HG02970 (cell line): ENCODE results near the gene HDAC4.

Source experiments
- ATAC-seq: cut with Tn5 transposase; IDR thresholded peaks from one replicate; pipeline ENCODE4 v1.9.1; 2021; ENCODE audit warnings: mild to moderate bottlenecking, moderate library complexity, moderate number of reproducible peaks; ENCODE audit not compliant: unreplicated experiment, low FRiP score

HDAC4 gene

DNA sequence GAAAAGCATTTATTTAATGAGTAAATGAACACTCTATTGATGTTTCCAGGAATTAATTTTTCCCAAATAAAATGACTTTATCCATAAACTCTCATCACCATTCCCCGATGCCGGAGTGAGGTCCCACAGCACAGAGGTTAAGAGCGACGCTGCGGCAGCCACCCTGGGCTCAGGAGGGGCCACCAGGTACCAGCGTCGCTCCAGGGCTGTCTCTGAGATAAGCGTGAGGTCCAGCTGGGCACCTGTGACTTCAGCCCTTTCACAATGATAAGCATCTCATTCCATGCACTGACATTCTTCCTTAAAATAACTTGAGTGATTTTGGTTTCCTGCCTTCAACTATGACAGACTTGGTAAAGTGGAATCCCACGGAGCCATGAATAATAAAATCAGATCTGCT lies 370.9 kb downstream of the HDAC4 start:
- no peak for ATAC-seq

- ATAC-seq = no peak
These were observed 372.6 kb downstream of the HDAC4 start for GRCh38 chr2:239028253-239028619.

- no peak for ATAC-seq
These were observed 373.2 kb downstream of the HDAC4 start for GRCh38 chr2:239027391-239028252.

GRCh38 chr2:239026711-239027361 lies 374.0 kb downstream of the HDAC4 start:
- ATAC-seq = no peak

DNA sequence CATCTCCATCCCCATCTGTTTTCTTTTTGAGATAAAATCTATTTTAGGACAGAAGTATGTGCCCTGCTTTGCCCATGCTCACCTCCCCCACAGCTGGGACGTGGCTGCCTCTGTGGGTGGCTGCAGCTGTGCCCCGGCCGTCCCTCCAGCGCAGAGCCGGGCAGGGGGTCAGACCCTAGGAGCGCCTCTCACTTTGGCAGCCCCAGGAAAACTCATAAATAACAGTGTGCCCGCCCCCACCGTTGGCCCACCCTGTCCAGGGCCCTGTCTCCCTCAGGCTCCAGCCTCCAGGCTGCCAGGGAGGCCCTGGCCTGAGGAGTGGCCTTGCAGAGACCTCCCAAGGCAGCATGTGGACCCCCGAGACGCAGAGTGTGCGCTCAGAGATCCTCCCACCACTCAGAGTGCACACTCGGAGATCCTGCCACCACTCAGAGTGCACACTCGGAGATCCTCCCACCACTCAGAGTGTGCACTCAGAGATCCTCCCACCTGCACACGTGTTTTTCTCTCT lies 374.8 kb downstream of the HDAC4 start:
- no peak for ATAC-seq

- no peak for ATAC-seq
These were observed 375.6 kb downstream of the HDAC4 start for GRCh38 chr2:239025096-239025801.

GRCh38 chr2:239024226-239024625 lies 376.6 kb downstream of the HDAC4 start:
- ATAC-seq = no peak

- ATAC-seq = no peak
These were observed 378.2 kb downstream of the HDAC4 start for GRCh38 chr2:239022437-239023260.

DNA sequence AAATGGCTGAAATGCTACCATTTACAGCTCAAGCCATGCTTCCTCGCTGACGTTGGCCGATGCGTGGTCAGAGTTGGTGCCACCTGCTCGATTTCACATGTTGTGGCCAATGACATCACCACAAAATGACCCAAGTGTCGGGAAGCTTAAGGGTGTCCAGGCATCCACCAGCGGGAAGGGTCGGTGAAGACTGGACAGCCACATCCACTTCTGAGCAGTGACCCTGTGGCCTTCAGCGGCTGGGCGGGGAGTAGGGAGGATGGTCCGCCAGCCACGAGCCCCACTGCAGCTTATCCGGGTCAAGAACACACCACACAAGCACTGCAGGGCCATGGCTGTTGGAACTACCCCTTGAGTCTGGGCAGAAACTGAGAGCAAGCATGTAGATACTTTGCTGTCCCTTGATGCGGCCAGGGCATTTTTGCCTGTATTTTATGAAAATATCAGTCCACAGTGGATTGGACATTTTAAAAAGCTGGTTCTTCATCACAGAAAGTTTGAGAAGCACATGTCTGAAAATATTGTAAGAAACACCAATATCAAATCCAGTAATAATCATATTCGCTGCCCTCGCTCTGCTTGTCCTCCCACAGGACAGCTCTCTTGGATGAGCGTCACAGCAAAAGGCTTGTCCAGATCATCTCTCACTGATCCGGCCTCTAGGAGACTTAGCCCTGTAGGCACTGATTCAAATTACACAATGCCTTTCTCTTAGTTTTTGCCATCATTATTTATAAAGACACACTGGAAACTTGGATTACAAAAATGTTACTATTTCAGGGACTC lies 379.0 kb downstream of the HDAC4 start:
- ATAC-seq = no peak

DNA sequence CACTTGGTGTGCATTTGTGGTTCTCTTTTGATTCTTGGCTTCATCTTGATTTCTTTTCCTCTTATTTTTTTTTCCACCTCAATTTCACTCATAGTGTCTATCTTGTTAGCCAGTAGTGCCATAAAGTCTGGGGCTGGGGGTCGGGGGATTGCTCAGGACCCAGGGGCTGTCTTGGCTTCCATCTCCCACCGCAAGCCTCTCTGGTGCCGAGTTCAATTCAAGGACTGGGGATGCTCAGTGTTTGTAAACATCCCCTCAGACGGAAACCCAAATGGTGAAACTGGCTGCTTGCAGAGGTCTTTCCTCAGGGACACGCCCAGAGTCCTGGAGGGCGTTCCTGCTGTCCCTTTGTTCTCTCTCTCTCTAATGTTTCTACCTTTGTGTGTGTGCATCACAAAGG lies 379.6 kb downstream of the HDAC4 start:
- ATAC-seq = no peak

GRCh38 chr2:239020541-239021041 lies 380.2 kb downstream of the HDAC4 start:
- no peak for ATAC-seq

GRCh38 chr2:239019183-239019581 lies 381.6 kb downstream of the HDAC4 start:
- no peak for ATAC-seq

GRCh38 chr2:239018271-239019182 lies 382.3 kb downstream of the HDAC4 start:
- ATAC-seq = no peak

GRCh38 chr2:239017491-239018098 lies 383.2 kb downstream of the HDAC4 start:
- no peak for ATAC-seq

DNA sequence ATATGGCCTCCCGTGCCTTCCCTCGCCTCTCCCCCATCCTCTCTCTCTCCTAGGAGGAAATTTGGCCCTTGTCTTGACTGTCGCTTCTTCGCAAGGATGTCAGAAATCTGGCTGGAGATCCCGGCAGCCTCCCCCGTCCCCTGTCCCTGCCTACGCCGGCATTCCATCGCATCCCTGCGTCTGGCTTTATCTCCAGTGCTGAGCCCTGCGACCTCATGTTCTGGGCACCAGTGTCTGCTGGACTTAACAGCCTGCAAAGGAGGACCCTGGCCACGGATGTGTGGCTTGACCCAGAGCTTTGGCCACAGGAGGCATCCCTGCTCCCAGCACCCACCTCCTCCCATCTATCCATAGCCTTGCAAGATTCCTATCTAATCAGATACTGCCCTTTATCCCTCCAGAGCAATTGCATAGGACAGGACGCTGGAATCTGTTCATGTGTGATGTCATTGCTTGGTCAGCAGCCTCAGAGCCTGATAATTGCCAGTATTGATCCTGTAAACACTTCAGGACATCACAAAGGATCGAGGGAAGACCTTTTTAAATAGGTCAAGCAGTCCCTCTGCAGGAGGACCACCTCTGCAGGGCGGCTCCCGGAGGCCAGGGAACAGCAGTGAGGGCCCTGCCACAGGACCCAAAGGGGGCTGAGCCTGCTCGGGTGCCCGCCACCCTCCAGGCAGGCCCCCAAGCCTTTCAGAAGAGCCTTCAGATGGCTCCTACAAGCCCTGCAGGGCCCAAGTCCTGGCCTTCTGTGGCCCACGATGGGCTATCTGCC lies 384.7 kb downstream of the HDAC4 start:
- ATAC-seq = no peak

DNA sequence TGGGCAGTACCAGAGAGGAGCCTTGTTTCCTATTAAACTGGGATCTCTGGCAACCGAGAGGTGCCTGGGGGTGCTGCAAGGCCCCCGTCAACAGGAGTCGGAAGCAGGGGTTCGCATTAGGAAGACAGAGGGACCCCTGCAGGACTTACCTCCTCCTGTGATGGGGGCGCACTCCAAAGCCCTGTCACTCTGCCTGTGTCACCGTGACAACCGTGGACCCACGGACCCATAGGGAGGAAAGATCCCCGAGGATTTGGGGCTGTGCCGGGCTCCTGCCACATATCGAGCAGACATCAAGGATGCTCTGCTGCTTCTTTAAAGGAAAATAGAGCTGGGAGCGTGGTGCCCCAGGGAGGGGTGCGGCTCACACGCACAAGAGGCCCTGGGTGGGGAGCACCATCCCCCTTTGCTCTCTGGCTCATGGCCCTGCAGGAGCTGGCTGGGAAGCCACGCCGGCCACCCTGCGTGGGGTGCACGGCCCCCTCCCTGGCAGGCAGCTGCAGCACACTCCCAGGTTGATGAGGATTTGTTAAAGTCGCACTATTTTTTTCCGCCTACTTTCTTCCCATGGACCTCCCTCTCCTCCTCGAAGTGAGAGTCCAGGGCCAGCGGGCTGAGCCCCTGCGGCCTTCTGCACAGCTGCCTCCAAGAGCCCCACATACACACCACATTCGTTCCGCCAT lies 385.5 kb downstream of the HDAC4 start:
- no peak for ATAC-seq
